HG02852 (cell line): ENCODE data around the gene APOL4.
"Not testable (repeated sequence)": the region's sequence is repeated elsewhere in the genome, so short reads cannot be mapped to it uniquely, and the experiment has no call there.

ENCODE experiments used
- ATAC-seq: cut with Tn5 transposase; IDR thresholded peaks from one replicate; pipeline ENCODE4 v1.9.1; 2021; ENCODE audit warnings: mild to moderate bottlenecking, moderate library complexity; ENCODE audit not compliant: unreplicated experiment

APOL4 gene

GRCh38 chr22:36156119-36156514 lies 45.5 kb downstream of the APOL4 start:
- ATAC-seq = no peak

DNA sequence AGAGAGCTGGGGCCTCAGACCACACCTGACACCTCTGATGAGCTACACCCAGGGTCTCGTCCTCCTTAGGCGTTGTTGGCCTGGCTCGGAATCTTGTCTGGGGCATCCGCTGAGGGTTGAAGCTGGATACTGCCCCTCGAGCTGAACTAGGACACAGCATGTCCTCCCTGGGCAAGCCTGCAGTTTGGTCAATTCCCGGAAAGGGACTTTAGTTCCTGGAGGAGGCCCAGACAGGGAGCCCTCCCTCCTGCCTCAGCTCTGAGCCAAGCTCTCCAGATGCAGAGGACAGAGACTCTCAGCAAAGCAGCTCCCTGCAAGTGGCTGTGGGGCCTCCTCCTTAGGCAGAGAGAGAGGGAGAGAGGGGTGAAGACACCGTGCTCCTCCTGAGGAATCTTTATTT lies 45.9 kb downstream of the APOL4 start:
- ATAC-seq = no peak

- ATAC-seq = no peak
These were observed 47.1 kb downstream of the APOL4 start for GRCh38 chr22:36154423-36154945.

- no peak for ATAC-seq
These were observed 47.8 kb downstream of the APOL4 start for GRCh38 chr22:36153501-36154422.

- not testable (repeated sequence) for ATAC-seq
These were observed 48.8 kb downstream of the APOL4 start for GRCh38 chr22:36152821-36153220.

- no peak for ATAC-seq
These were observed 49.5 kb downstream of the APOL4 start for GRCh38 chr22:36152088-36152487.

GRCh38 chr22:36151006-36151595 lies 50.5 kb downstream of the APOL4 start:
- ATAC-seq = no peak

DNA sequence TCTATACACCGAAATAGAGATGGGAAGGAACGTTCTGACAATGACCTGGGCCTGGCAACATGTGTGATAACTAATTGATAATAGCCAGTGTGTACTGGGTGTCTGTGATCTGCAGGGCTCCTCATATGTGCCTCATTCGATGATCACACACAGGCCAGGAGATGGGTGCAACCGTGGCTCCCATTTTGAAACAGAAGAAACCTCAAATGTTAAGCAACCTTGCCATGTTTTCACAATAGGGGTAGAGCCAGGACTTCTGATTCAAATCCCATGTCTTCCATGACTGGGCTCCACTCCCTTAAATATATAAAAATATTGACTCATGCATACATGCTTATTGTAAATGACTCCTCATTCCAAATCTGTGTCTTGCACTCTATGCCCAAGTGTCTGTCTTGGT lies 52.2 kb downstream of the APOL4 start:
- ATAC-seq = no peak

- no peak for ATAC-seq
These were observed 53.2 kb downstream of the APOL4 start for GRCh38 chr22:36148411-36148810.

GRCh38 chr22:36147196-36147791 lies 54.3 kb downstream of the APOL4 start:
- no peak for ATAC-seq

- no peak for ATAC-seq
These were observed 55.7 kb downstream of the APOL4 start for GRCh38 chr22:36145881-36146280.

DNA sequence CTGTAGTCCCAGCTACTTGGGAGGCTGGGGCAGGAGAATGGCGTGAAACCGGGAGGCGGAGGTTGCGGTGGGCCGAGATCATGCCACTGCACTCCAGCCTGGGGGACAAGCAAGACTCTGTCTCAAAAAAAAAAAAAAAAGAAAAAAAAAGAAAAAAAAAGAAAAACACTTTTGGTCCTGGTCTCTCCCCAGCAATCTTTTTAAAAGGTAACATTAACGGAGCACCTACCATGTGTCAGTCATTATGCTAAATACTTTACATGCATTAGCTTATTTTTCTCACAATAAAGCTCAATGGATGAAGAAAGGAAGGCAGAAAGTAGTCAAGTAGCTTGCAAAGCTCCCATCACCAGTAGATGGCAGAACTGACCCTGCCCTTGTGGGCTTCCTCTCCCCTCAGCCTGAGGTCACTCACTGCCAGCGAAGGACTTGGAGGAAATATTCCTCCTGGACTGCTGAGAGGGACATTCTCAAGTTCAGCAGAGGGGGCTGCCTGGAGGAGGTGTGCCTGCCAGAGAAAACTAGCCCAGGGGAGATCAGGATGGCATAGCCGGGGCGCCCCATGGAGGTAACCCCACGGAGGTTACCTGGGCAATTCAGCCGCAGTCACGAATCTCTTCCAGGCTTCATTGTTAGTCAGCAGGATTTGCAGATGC lies 56.6 kb downstream of the APOL4 start:
- no peak for ATAC-seq

- ATAC-seq = no peak
These were observed 57.7 kb downstream of the APOL4 start for GRCh38 chr22:36143956-36144355.

DNA sequence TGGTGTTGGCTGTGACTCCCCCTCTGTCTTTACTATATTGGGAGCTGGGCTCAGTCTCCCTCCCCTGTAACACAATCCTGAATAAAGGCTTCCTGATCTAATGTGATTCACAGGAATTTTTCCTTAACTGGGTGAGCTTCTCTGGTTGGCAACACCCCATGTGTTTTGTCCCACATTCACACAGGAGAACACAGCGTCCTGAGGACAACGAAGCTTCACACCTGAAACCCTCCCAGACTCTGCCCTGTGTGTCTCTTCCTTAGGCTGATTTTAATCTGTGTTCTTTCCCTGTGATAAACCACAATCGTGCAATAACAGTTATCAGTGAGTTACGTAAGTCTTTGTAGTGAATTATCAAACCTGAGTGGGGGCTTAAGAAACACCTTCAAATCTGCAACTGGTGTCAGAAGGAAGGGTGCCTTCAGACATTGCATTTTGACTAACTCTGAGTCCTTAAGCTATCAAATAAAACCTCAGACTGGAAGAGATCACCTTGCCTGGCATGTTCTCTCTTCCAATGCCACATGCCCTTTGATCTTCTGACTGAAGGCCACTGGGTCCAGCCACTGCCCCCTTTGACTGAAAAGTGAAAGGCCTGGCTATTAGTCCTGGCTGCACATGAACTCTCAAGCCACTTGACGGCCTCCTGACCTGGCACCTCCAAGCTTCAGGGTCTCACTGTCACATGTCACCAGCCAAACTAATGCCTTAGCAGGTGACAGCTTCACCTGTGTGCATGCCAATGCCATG lies 58.4 kb downstream of the APOL4 start:
- ATAC-seq = no peak

GRCh38 chr22:36141481-36141880 lies 60.1 kb downstream of the APOL4 start:
- no peak for ATAC-seq
